Sciatic nerve (tissue), 2 donors: Measurements from ENCODE around the gene CAMKMT. TPM values are rescaled to one million over a fixed set of nuclear protein-coding genes. Genes with fewer than 3 reads are reported as not detected.

Experiments used
- ATAC-seq: fragments of 200-7000 bp; cut with Tn5 transposase; one replicate; pipeline ENCODE4 v1.9.1; 2020; ENCODE audit warnings: mild to moderate bottlenecking, moderate library complexity
- DNase-seq: peaks from one replicate; pipeline ENCODE4 v3.0.0-alpha.2; 2020; ENCODE audit warnings: low spot score
- intact Hi-C: fragments of 100-400 bp; cut with DNase I; formaldehyde crosslinking; loops from one replicate; pipeline ENCODE4 v1.14.2; 2022
- total RNA-seq: library from RNA; stranded (reverse); fragmentation: NEBNext Ultra II Directional; extraction: Animal tissue kit (Norgen Biotek cat#: 25700); gene quantifications from one replicate; pipeline ENCODE4 v1.2.1, GENCODE V29; 2021
- donor health status: DM: no; HTN: no; CAD: no.
- donor health status: DM: no; HTN: no; CAD: no.

The CAMKMT gene
- total RNA-seq, 1 donor from 2014 or later = 11.9 TPM

DNA sequence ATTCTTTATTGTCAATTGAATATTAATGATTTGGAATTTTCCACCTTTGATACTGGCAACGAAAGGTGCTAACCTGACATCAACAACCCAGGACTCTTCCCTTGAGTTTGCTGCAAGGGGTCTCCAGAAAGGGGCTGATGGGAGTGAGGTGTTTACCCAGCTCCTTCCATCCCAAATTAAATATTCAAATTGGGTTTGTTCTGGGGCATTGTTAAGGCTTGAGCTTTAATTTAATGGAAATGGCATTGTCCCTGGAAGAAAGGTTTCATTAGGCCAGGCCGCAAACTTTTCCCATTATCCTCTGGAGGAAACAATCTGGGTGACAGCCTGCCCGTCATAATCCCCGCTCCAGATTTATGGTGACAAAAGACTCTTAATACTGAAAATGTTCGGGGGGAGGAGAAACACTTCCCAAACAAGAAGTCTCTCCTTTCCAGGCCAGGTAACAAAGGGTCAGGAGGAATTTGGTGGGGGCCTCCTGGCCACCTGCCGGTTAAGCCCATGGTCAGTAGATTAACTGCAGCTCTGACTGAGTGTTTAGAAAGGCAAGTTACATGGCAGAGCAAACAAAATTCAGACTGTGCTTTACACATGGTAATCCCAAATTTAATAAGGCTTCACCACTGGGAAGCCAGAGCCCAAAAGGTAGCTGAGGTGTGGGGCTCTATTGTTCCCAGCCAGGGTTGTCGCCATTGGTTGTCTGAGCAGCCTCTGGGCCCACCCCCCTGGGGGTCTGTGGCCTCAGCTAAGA lies 428.4 kb downstream of the CAMKMT start:
- intact Hi-C loops = no loop called here
- ATAC-seq (no peak), DNase-seq (no peak)

DNA sequence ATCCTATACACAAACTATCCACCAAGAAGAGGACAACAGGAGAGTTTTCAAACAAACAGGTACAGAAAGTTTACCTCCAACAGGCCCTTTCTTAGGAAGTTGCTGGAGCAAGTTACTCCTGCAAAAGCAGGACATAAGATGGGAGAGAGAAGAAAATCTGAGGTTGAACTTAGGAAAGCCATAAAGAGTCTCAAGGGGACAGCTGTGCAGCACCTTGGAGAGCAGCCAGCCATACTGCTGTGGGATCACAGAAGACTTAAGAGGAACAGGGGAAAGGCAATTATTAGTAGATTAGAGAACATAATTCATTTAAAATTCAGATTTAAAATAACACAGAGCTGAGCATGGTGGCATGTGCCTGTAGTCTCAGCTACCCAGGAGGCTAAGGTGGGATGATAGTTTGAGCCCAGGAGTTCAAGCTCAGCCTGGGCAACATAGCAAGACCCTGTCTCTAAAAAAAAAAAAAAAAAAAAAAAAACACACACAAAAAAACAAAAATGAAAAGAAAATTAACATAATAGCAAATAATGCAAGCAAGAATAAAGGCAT lies 431.6 kb downstream of the CAMKMT start:
- ATAC-seq = no peak
- intact Hi-C loops = no loop called here
- DNase-seq = no peak

- intact Hi-C loops = no loop called here
- no peak for ATAC-seq
- no peak for DNase-seq
Observed at GRCh38 chr2:44796771-44797170, 435.0 kb downstream of the CAMKMT start.

DNA sequence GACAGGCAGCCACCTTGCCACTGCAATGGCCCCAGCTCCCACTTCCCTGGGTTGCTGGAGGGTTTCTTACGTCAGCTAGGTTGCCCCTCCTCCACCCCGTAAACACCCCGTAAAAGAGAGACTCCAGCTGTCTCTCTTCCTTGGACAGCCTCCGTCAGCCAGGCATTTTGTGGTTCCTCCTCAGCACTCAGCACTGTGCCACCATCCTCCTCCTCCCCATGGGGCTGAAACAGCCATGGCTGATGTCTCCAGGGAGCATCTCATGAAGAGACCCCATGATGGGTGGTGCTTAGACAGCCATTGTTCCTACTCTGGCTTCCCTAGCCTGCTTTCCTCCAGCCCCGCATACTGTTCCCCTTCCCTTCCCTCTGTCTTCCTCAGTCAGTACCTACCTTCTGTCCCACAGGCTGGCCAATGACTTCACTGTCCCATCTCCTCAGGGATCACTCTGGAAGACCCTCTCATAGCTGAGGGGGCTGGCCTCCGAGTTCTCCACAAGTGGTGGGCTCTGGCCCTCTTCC lies 436.5 kb downstream of the CAMKMT start:
- intact Hi-C loops = no loop called here
- ATAC-seq (no peak), DNase-seq (no peak)

DNA sequence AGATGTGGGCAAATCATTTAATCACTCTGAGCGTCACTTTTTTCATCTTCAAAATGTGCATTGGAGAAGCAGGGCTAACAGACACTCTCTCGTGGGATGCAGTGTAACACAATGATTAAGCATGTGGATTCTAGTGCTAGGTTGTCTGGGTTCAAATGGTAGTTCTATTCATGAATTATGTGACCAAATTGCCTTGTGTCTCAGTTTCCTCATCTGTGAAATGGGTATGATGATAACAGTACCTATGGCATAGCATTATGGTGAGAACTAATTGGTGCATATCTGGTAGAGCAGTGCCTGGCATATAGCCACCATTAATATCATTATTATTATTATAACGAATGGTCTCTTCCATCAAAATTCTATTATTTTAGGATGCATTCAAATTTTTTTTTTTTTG lies 437.4 kb downstream of the CAMKMT start:
- ATAC-seq (no peak), DNase-seq (no peak)

DNA sequence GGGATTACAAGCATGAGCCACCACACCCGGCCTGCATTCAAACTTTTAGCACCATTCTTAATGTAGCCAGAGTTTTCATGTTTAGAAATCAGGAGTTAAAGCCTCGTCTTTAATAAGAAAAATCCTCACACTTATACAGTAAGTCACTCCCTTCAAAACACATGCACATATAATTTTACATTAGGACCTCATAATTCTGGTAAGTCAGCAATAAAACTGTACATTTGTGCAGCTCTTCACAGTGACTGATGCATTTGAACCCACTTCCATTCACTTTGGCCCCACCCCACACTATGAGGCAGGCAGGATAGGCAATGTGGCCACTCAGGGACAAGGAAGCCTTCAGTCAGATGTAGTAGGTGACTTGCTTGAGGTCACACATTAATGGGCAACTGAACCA lies 438.0 kb downstream of the CAMKMT start:
- DNase-seq (no peak), ATAC-seq (no peak)
- intact Hi-C loops = no loop called here

More for the DNA sequence above, 437.4 kb downstream of the CAMKMT start:
- intact Hi-C loops = no loop called here

DNA sequence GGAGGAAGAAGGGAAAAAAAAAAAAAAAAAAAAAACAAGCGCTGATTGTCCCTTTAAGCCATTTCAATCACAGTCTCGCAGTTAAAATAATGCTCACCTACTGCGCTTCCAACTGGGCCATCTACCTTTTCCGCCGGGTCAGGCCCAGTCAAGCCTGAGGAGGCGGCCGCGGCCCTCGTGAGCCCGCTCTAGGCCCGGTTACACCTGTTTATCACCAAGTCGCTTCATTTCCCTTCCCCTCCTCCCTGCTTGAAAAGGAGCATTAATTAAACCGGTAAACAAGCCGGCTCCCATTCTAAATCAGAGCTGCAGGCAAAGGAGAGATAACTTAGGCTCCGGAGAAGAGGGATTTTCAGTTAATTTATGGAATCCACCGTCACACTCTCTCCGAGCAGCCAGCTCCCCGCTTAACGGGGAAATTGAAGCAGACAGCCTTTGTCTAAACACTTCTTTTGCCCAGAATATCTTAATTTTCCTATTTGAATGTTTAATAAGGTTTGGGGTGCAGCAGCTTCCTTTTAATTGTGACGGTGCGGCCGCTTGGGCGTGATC lies 439.6 kb downstream of the CAMKMT start:
- intact Hi-C loops = no loop called here
- ATAC-seq (no peak), DNase-seq (no peak)

- no peak for DNase-seq
- no peak for ATAC-seq
- intact Hi-C loops = no loop called here
Observed at GRCh38 chr2:44801841-44802776, 440.4 kb downstream of the CAMKMT start.

- DNase-seq = no peak
- intact Hi-C loops = no loop called here
- no peak for ATAC-seq
Observed at GRCh38 chr2:44802777-44803424, 441.2 kb downstream of the CAMKMT start.

DNA sequence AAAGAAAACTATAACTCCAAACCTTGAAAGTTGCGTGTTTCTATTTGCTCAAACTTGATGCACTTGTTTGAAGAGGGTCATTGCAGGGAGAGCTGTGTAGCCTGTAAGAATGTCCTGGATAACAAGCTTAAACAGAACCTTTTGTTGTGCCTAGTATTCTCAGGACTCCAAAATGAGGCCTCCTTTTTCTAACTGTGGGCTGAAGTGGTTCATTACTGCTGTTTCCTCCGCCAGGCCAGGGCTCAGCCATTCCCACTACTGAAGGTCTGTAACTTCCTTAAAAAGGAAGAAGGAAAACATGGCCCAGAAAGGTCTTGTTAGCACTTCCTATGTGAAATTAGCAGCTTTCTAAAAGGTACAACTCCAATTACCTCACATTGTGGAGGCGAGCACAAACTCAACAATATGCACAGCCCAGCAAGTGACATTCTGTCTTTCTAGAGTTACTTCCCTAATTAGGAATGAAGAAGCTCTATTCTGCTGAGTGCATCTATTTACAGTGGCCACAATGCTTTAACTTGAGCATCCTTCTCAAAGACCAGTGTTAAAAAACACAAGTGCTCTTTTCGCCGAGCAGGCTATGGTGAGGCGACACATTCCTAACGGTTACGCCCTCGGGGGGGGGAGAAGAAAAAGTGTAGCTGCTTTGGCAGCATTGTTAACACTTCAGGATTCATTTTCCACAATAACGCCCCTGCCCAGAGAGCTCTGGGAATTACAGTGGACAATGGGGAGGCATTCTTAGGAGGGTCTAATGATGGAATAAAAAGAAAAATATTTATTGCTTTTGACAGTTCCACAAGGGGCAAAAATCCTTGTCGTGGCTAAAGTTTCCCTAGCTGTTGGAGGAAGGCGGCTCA lies 442.9 kb downstream of the CAMKMT start:
- intact Hi-C loops = no loop called here
- no peak for ATAC-seq
- DNase-seq = no peak

DNA sequence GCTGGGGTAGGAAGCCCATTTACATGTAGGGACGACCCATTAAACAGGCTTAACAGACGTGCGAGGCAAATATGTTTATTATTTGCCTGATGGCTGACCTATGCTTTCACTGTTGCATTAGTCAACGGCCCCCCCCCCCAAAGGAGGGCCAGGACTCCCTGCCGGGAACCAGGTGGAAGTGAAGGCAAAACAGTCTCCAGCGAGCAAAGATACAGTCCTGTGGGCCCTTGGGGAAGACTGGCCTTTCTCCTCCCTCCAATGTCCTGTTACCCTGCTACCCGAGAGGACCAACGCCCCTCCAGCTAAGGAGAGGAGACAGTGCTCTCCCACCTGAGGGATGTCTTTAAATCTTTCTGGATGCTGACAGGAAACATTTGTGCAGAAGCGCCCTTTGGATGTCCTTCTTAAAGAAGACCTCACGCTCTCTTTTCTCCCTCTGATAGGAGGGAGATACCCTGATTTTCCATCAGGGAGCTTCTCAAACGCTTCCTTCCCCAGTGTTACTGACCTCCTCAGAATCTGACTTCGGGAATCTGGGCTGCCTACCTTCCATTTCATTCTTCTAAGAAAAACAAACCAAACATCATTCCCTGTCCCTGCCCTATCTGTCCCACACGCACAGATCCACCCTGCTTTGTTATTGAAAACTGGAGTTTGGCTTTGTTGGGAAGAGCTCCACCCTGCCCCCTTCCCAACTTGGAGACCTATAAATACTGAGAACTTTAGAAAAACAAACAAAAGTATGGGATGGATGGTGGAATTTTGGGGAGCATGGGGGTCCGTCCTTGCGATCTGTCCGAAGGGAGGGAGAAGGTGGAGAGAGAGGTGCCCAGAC lies 443.9 kb downstream of the CAMKMT start:
- intact Hi-C loops = no loop called here
- DNase-seq = no peak
- ATAC-seq = no peak

DNA sequence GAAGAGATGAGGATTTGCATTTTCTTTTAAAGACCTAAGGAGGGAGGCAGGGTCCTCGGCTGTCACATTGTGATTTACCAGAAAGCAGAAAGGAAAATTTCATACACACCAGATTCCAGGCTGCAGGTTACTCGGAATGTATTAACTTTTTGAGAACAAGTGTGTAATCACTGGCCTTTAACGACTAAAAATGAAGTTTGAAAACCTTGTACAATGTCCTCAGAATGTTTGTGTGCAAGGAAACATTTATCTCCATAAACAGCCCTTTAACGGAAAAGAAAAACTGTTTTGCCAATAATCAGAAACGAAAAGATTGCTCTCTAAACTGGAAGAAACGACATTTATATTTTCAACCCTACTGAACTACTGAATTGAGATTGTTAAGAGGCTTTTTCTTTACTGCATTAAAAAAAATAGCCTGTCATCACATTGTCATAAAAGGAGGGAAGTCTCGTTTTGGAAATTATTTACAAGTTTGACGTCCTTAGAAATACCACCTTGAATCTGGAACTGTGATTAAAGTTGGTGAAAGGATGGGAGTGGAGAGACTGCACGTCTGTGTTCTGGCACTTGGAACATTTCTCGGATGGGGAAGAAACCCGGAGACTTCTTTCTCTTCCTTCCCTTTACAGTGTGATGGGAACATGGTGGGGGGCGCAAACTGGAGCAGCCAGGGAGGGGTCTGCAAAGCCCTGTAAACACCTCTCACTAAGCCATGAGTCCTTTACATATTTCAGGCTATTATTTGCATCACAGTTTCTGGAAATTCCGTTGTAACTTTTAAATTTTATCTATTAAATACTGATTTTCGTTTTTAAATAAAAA lies 445.7 kb downstream of the CAMKMT start:
- DNase-seq (no peak), ATAC-seq (no peak)
- intact Hi-C loops = no loop called here

DNA sequence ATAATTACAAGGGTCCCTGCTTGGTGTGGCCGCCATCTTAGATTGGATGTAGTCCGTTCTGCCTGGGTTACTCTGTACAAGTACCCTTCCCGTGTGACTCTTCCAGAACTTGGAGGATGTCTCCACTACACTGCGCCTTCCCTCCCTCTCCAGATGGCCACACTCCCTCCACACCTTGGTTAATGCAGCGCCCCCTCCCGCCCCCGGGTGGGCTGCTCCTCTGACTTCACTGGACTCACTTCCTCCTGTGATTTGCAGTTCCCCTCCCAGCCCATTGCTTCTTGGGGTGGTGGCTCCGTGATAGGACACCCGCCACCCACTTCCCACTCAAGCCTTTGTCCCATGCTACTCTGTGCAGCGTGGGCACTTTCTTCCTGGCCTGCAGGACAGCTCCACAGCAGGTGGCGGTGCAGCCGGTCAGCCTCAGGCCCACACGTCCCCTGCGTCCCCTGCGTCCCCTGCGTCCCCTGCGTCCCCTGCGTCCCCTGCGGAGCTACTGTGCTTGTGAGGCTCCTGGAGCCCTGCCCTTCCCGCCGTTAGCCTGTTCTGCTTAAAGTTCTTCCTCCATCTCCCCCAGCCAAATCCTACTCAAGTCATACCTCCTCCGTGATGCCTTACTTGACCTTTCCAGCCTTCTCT lies 449.3 kb downstream of the CAMKMT start:
- intact Hi-C loops = no loop called here
- DNase-seq = no peak
- no peak for ATAC-seq

DNA sequence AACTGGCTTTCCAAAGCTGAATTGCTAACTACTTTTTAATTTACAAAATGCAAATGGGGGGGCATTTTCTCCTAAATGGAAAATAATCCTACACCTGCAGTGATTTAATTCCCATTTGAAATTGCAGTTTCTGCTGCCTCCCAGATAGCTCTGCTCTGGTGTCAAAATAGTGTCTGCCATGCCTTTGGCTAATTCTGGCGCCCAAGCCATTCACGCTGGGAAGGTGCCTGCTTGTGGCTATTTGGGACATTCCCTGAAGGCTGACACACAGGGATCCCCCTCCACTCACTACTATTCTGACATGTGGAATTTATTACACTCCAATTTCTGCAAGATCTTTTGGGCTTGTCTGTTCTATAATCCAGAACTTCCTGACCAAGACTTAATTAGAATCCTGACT lies 451.4 kb downstream of the CAMKMT start:
- no peak for DNase-seq
- intact Hi-C loops = no loop called here
- ATAC-seq = no peak

- intact Hi-C loops = no loop called here
- ATAC-seq = no peak
- DNase-seq = no peak
Observed at GRCh38 chr2:44813658-44814057, 451.9 kb downstream of the CAMKMT start.

GRCh38 chr2:44817256-44817655 lies 455.5 kb downstream of the CAMKMT start:
- DNase-seq (no peak), ATAC-seq (no peak)
- intact Hi-C loops = no loop called here
